Esophagus muscularis mucosa (tissue), 4 donors: ENCODE measurements around the gene PCP4L1. TPM values are rescaled to one million over a fixed set of nuclear protein-coding genes. Genes with fewer than 3 reads are reported as not detected.
"Not testable (repeated sequence)": the region's sequence is repeated elsewhere in the genome, so short reads cannot be mapped to it uniquely, and the experiment has no call there.

ENCODE experiments used
- DNase-seq: peaks from one replicate; pipeline ENCODE4 v3.0.0-alpha.2; 2017; ENCODE audit errors: extremely low spot score
- H3K27ac ChIP-seq, 4 donors: fragments of 200-600 bp; sonication (generic); replicated peaks in 1 of 4; 1 replicate in 3 of 4; 2 replicates in 1 of 4; pipeline ENCODE4 v1.5.1; 2016 to 2019; ENCODE audit warnings: mild to moderate bottlenecking in 1 of 4
- H3K27me3 ChIP-seq, 4 donors: fragments of 200-600 bp; sonication (generic); one replicate each; pipeline versions ENCODE4 v1.5.1 to v1.6.0; 2016 to 2019
- H3K36me3 ChIP-seq, 4 donors: fragments of 200-600 bp; sonication (generic); one replicate each; pipeline ENCODE4 v1.5.1; 2016 to 2019
- H3K4me1 ChIP-seq, 4 donors: fragments of 200-600 bp; sonication (generic); one replicate each; pipeline ENCODE4 v1.5.1; 2016 to 2019
- H3K4me3 ChIP-seq, 4 donors: fragments of 200-600 bp; sonication (generic); 1 replicate in 2 of 4; 2 replicates in 2 of 4; pipeline ENCODE4 v1.5.1; 2016 to 2019; ENCODE audit warnings: mild to moderate bottlenecking in 4 of 4, moderate library complexity in 1 of 4
- H3K9me3 ChIP-seq, 4 donors: fragments of 200-600 bp; sonication (generic); 1 replicate in 3 of 4; 2 replicates in 1 of 4; pipeline ENCODE4 v1.5.1; 2016 to 2019
- CTCF ChIP-seq, 3 experiments: fragments of 200-600 bp in 2 of 3; fragments of 450-650 bp in 1 of 3; sonication (generic) in 2 of 3; IDR thresholded peaks; one replicate each; pipeline ENCODE4 v1.5.1; 2017 to 2019; ENCODE audit warnings: antibody characterized with exemption in 3 of 3, mild to moderate bottlenecking in 2 of 3, moderate library complexity in 1 of 3
- EP300 ChIP-seq: sonication (generic); formaldehyde crosslinking; IDR thresholded peaks from one replicate; pipeline ENCODE4 v1.6.1; 2017; ENCODE audit warnings: antibody characterized with exemption
- POLR2A ChIP-seq: fragments of 450-650 bp; IDR thresholded peaks from one replicate; pipeline ENCODE4 v1.6.1; 2017; ENCODE audit warnings: antibody characterized with exemption, moderate library complexity, mild to moderate bottlenecking, low read depth
- POLR2AphosphoS5 ChIP-seq, 2 donors: sonication (generic); formaldehyde crosslinking; IDR thresholded peaks; one replicate each; pipeline ENCODE4 v1.6.1; 2017; ENCODE audit warnings: antibody characterized with exemption in 2 of 2
- WGBS: methylation state at CpG from one replicate; pipeline ENCODE4 v1.1.5; 2018; 5-methylcytosine and 5-hydroxymethylcytosine counted together
- intact Hi-C: fragments of 100-400 bp; cut with DNase I; formaldehyde crosslinking; loops from one replicate; pipeline ENCODE4 v1.15.1; 2023
- total RNA-seq, 4 donors: library from RNA; depleted of rRNA; stranded (reverse); fragments of >200 nt; gene quantifications; one replicate each; pipeline versions ENCODE4 v1.1.0 to v1.2.1, GENCODE V29; 2016

PCP4L1 gene
- total RNA-seq, 4 donors from 2014 or later, result 3.3 to 12.7 (median 6.7) TPM

- H3K27ac ChIP-seq, result no peak overlapping the region
- no peak for TF ChIP-seq EP300
- no peak for TF ChIP-seq POLR2AphosphoS5 (IDR thresholded peaks at IDR 0.05)
- no peak for TF ChIP-seq CTCF (IDR thresholded peaks at IDR 0.05)
- TF ChIP-seq POLR2A, result no peak
- DNase-seq, result no peak
- no peaks in the 10 kb centered on the region for H3K36me3 ChIP-seq
- no peaks in the 10 kb centered on the region for H3K9me3 ChIP-seq
- no peaks in the 10 kb centered on the region for H3K4me1 ChIP-seq
- 79% methylated on average over 7 of the region's 7 CpGs for WGBS
- no peak overlapping the region for H3K4me3 ChIP-seq
- no peaks in the 10 kb centered on the region for H3K27me3 ChIP-seq
- intact Hi-C loops, result no loop called here
Measured at GRCh38 chr1:161250829-161251228, 7.7 kb upstream of the PCP4L1 start.

- no peaks in the 10 kb centered on the region for H3K4me1 ChIP-seq
- no peaks in the 10 kb centered on the region for H3K36me3 ChIP-seq
- no peak overlapping the region for H3K4me3 ChIP-seq
- intact Hi-C loops, result no loop called here
- WGBS, result 87% methylated on average over 8 of the region's 8 CpGs
- peaks cover 0 to 3% (median under 1%) of the 10 kb centered on the region in 4 donors for H3K9me3 ChIP-seq
- H3K27me3 ChIP-seq, result no peaks in the 10 kb centered on the region
- H3K27ac ChIP-seq, result no peak overlapping the region
- DNase-seq, result no peak
- TF ChIP-seq EP300 (no peak), CTCF (IDR thresholded peaks at IDR 0.05) (no peak), POLR2A (no peak), POLR2AphosphoS5 (IDR thresholded peaks at IDR 0.05) (no peak)
Measured at GRCh38 chr1:161251579-161251978, 7.0 kb upstream of the PCP4L1 start.

- Histone ChIP-seq H3K27me3 (peaks cover 0 to 32% (median 10%) of the 10 kb centered on the region in 4 donors), H3K4me1 (peaks cover 4 to 22% (median 14%) of the 10 kb centered on the region in 4 donors), H3K9me3 (peaks cover 0 to 15% (median 11%) of the 10 kb centered on the region in 4 donors)
- DNase-seq, H3K36me3 ChIP-seq, intact Hi-C loops, H3K4me3 ChIP-seq, H3K27ac ChIP-seq: not testable (repeated sequence)
- 78% methylated on average over 5 of the region's 5 CpGs for WGBS
Measured at GRCh38 chr1:161255302-161255701, 3.2 kb upstream of the PCP4L1 start.

- H3K36me3 ChIP-seq, intact Hi-C loops, DNase-seq, H3K4me3 ChIP-seq, H3K27ac ChIP-seq: not testable (repeated sequence)
- Histone ChIP-seq H3K9me3 (peaks cover 0 to 15% (median 11%) of the 10 kb centered on the region in 4 donors), H3K27me3 (peaks cover 0 to 39% (median 10%) of the 10 kb centered on the region in 4 donors), H3K4me1 (peaks cover 4 to 29% (median 19%) of the 10 kb centered on the region in 4 donors)
- 88% methylated on average over 4 of the region's 4 CpGs for WGBS
Measured at GRCh38 chr1:161255955-161256520, 2.5 kb upstream of the PCP4L1 start.

GRCh38 chr1:161257109-161257508 lies 1.4 kb upstream of the PCP4L1 start:
- intact Hi-C loops, result not testable (repeated sequence)
- 87% methylated on average over 3 of the region's 5 CpGs for WGBS

GRCh38 chr1:161259345-161259702 lies 779 bp downstream of the PCP4L1 start:
- Histone ChIP-seq H3K27ac (peak overlapping the region in 1 of 4 donors; percentile 69), H3K27me3 (peaks cover 0 to 41% (median 10%) of the 10 kb centered on the region in 4 donors), H3K4me1 (peaks cover 4 to 39% (median 29%) of the 10 kb centered on the region in 4 donors), H3K9me3 (peaks cover 0 to 15% (median 11%) of the 10 kb centered on the region in 4 donors), H3K4me3 (peak overlapping the region; percentile 48 to 75 (median 60)), H3K36me3 (no peaks in the 10 kb centered on the region)
- WGBS, result 21% methylated on average over 5 of the region's 6 CpGs
- no peak for TF ChIP-seq POLR2AphosphoS5 (IDR thresholded peaks at IDR 0.05)
- no peak for TF ChIP-seq POLR2A
- TF ChIP-seq CTCF (IDR thresholded peaks at IDR 0.05), result no peak
- no peak for TF ChIP-seq EP300
- intact Hi-C loops, result no loop called here
- DNase-seq, result no peak

More at GRCh38 chr1:161257109-161257508, 1.4 kb upstream of the PCP4L1 start:
- H3K4me3 ChIP-seq, DNase-seq, H3K27ac ChIP-seq, H3K36me3 ChIP-seq: not testable (repeated sequence)
- peaks cover 0 to 15% (median 11%) of the 10 kb centered on the region in 4 donors for H3K9me3 ChIP-seq
- H3K27me3 ChIP-seq, result peaks cover 0 to 41% (median 10%) of the 10 kb centered on the region in 4 donors
- peaks cover 4 to 39% (median 29%) of the 10 kb centered on the region in 4 donors for H3K4me1 ChIP-seq
